HepG2 (cell line): ENCODE measurements around the gene ANKK1. TPM values are rescaled to one million over a fixed set of nuclear protein-coding genes. Genes with fewer than 3 reads are reported as not detected.

Source experiments
- ATAC-seq: fragments of 200-7000 bp; cut with Tn5 transposase; 3 replicates; pipeline ENCODE4 v1.9.1; 2020; ENCODE audit warnings: mild to moderate bottlenecking, moderate library complexity
- BruUV-seq: library from RNA; stranded (reverse); fragments of 400-500 nt; replicated peaks from 2 replicates; lab custom pipeline; 2021; lab: Mats Ljungman, UMichigan
- CTCF ChIA-PET: fragments of 300-600 bp; formaldehyde crosslinking; extraction: SDS; loops from one replicate; lab custom pipeline; 2021; ENCODE audit warnings: low total read pairs, inconsistent platforms, low intra/inter-chr PET ratio; lab: Yijun Ruan, JAX
- POLR2A ChIA-PET: fragments of 350-600 bp; sonication (Branson Sonifier 250); formaldehyde crosslinking; loops from one replicate; lab custom pipeline; 2020; ENCODE audit warnings: antibody characterized with exemption, inconsistent platforms; lab: Yijun Ruan, JAX
- DNase-seq: peaks from one replicate; pipeline ENCODE4 v3.0.0-alpha.2; 2015; ENCODE audit warnings: low spot score
- FAIRE-seq: peaks from 3 replicates; lab custom pipeline; 2011; peaks lifted over from hg19 to GRCh38; lab: Jason Lieb, UNC
- H2AFZ ChIP-seq: one replicate; pipeline ENCODE4 v1.6.1; 2011; ENCODE audit warnings: low read length, inconsistent platforms
- H3K27ac ChIP-seq: fragments of 300-600 bp; 3 replicates; pipeline ENCODE4 v1.8.0; 2011; ENCODE audit warnings: mixed run types, mild to moderate bottlenecking, mixed read lengths, low read length, inconsistent platforms; ENCODE audit not compliant: insufficient read depth; ENCODE audit errors: extremely low read length
- H3K27me3 ChIP-seq, 2 experiments: fragments of 200-600 bp in 1 of 2; 2 replicates in 1 of 2; 3 replicates in 1 of 2; pipeline versions ENCODE4 v1.6.0 to v1.8.0; 2011; ENCODE audit warnings: low read length in 2 of 2, mild to moderate bottlenecking in 2 of 2, moderate library complexity in 2 of 2, inconsistent platforms in 1 of 2; ENCODE audit not compliant: insufficient read depth in 2 of 2, control insufficient read depth in 1 of 2
- H3K36me3 ChIP-seq, 2 experiments: fragments of 200-600 bp in 1 of 2; replicated peaks in 1 of 2; 2 replicates in 1 of 2; 3 replicates in 1 of 2; pipeline versions ENCODE4 v1.5.1 to v1.8.0; 2011; ENCODE audit warnings: low read length in 2 of 2, inconsistent platforms in 1 of 2; ENCODE audit not compliant: insufficient read depth in 2 of 2, control insufficient read depth in 1 of 2
- H3K4me1 ChIP-seq: 2 replicates; pipeline ENCODE4 v1.5.1; 2012; ENCODE audit warnings: low read length, inconsistent platforms; ENCODE audit not compliant: insufficient read depth
- H3K4me2 ChIP-seq: 2 replicates; pipeline ENCODE4 v1.6.0; 2011; ENCODE audit warnings: low read depth, low read length, inconsistent platforms
- H3K4me3 ChIP-seq, 3 experiments: fragments of 200-600 bp in 1 of 3; sonication (generic), shearing (Covaris generic) in 1 of 3; replicated peaks in 1 of 3; 2 replicates each; pipeline ENCODE4 v1.5.1; 2011 to 2016; ENCODE audit warnings: low read length in 3 of 3, inconsistent platforms in 2 of 3, low read depth in 2 of 3, mild to moderate bottlenecking in 2 of 3, control low read depth in 1 of 3, mixed read lengths in 1 of 3; ENCODE audit not compliant: insufficient read depth in 1 of 3
- H3K79me2 ChIP-seq: one replicate; pipeline ENCODE4 v1.6.1; 2011; ENCODE audit warnings: low read length, inconsistent platforms; ENCODE audit not compliant: insufficient read depth
- H3K9ac ChIP-seq: 2 replicates; pipeline ENCODE4 v1.6.0; 2011; ENCODE audit warnings: mild to moderate bottlenecking, low read depth, low read length, inconsistent platforms; ENCODE audit not compliant: insufficient read depth
- H3K9me3 ChIP-seq: 2 replicates; pipeline ENCODE4 v1.5.1; 2012; ENCODE audit warnings: mild to moderate bottlenecking, low read length
- H4K20me1 ChIP-seq: 2 replicates; pipeline ENCODE4 v1.6.0; 2011; ENCODE audit warnings: inconsistent platforms, mild to moderate bottlenecking, low read length, moderate library complexity; ENCODE audit not compliant: insufficient read depth
- GABPB1 ChIP-seq: IDR thresholded peaks from 2 replicates; pipeline ENCODE4 v1.6.1; 2016; ENCODE audit warnings: mild to moderate bottlenecking, missing genetic modification reagents, moderate library complexity, missing compliant biosample characterization
- HMG20A ChIP-seq: IDR thresholded peaks from 2 replicates; pipeline ENCODE4 v1.6.1; 2016; ENCODE audit warnings: borderline replicate concordance
- IKZF4 ChIP-seq: sonication (generic); formaldehyde crosslinking; IDR thresholded peaks from 2 replicates; pipeline ENCODE4 v1.5.1; 2020; ENCODE audit warnings: borderline replicate concordance, mild to moderate bottlenecking, low read depth, missing genetic modification reagents; ENCODE audit errors: not compliant biosample characterization
- PLSCR1 ChIP-seq: sonication (generic); formaldehyde crosslinking; IDR thresholded peaks from 2 replicates; pipeline ENCODE4 v1.5.0; 2020; ENCODE audit warnings: missing genetic modification reagents, mild to moderate bottlenecking, borderline replicate concordance
- TRIM22 ChIP-seq: fragments of 450-650 bp; IDR thresholded peaks from 2 replicates; pipeline ENCODE4 v1.6.1; 2017
- WGBS: methylation state at CpG from one replicate; pipeline ENCODE4 v1.1.6; 2017; ENCODE audit warnings: low lambda C conversion rate; 5-methylcytosine and 5-hydroxymethylcytosine counted together
- in situ Hi-C: cut with HindIII; loops from 2 replicates; pipeline ENCODE4 v1.10.0; 2017; ENCODE audit warnings: low pct_unique_long_range_greater_than_20kb; ENCODE audit not compliant: extremely low pct_ligation_motif_present
- intact Hi-C: fragments of 100-400 bp; cut with micrococcal nuclease; formaldehyde crosslinking; loops from one replicate; pipeline ENCODE4 v1.10.0; 2022; ENCODE audit not compliant: unreplicated experiment
- polyA plus RNA-seq, 8 experiments: library from polyadenylated mRNA; depleted of rRNA in 3 of 8; stranded (reverse) in 7 of 8; unstranded in 1 of 8; fragments of >200 nt; fragmentation: Illumina TruSeq in 4 of 8; extraction: Trizol in 4 of 8; gene quantifications; 2 replicates each; pipeline versions ENCODE4 v1.2.1 to v1.2.3, GENCODE V29; 2011 to 2016; ENCODE audit warnings: low read depth in 4 of 8, missing spikeins in 1 of 8, mixed read lengths in 1 of 8; ENCODE audit not compliant: insufficient read depth in 1 of 8
- total RNA-seq, 5 experiments: library from RNA; depleted of rRNA; stranded (reverse); fragments of >200 nt; fragmentation: Illumina TruSeq; extraction: Trizol; gene quantifications; 2 replicates each; pipeline ENCODE4 v1.2.3, GENCODE V29; 2016; ENCODE audit warnings: low read depth in 1 of 5
- TF ChIP-seq, protein P1 (sequence below): sonication (generic); formaldehyde crosslinking; IDR thresholded peaks from 2 replicates; pipeline ENCODE4 v1.4.0; 2020; ENCODE audit warnings: missing genetic modification reagents; ENCODE audit errors: not compliant biosample characterization
- TF ChIP-seq, protein P2 (sequence below): sonication (generic); formaldehyde crosslinking; IDR thresholded peaks from 2 replicates; pipeline ENCODE4 v1.8.0; 2022; ENCODE audit warnings: missing genetic modification reagents, mild to moderate bottlenecking, moderate library complexity, borderline replicate concordance
- TF ChIP-seq, protein P3 (sequence below): sonication (generic); formaldehyde crosslinking; IDR thresholded peaks from 2 replicates; pipeline ENCODE4 v1.4.0; 2020; ENCODE audit warnings: mild to moderate bottlenecking, missing genetic modification reagents

The ANKK1 gene
- total and polyA plus RNA-seq, 2 of the 13 experiments (the other 11 are each of a cell fraction or from before 2014, with no cell fraction given), result 0.04 to 0.22 TPM

GRCh38 chr11:113436672-113437252, 49.2 kb downstream of the ANKK1 start (continued):
- TF ChIP-seq HMG20A (CRISPR knock-in tag) (no peak), TRIM22 (no peak), PLSCR1 (no peak), GABPB1 (no peak)
- TF ChIP-seq, protein P1, sequence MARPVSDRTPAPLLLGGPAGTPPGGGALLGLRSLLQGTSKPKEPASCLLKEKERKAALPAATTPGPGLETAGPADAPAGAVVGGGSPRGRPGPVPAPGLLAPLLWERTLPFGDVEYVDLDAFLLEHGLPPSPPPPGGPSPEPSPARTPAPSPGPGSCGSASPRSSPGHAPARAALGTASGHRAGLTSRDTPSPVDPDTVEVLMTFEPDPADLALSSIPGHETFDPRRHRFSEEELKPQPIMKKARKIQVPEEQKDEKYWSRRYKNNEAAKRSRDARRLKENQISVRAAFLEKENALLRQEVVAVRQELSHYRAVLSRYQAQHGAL (CRISPR knock-in tag), result no peak

DNA sequence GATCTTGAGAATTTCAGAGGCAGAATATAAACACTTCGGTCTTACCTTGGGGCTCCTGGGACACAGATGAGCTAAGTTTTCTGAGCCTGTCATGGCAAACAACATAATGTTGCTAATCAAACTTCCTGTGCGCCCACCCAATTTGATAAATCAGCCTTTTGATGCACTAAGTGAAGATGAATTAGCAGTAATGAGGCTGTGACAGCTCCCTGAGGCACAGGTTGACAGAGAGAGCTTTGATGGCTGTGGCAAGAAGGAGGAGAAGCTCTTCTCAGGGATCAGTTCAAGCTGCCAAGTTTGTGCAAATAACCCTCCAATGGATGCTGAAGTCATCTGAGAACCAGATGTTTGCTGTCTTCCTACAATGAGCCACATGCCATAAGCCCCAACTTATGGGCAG, 53.2 kb downstream of the ANKK1 start:
- intact Hi-C loops, result no loop called here
- no TSS peak for BruUV-seq
- Histone ChIP-seq H3K9ac (no peak overlapping the region), H3K4me1 (no peaks in the 10 kb centered on the region), H3K4me3 (no peak overlapping the region), H2AFZ (no peak overlapping the region), H3K4me2 (no peak overlapping the region), H3K27ac (no peak overlapping the region), H3K36me3 (no peaks in the 10 kb centered on the region), H4K20me1 (no peaks in the 10 kb centered on the region), H3K27me3 (0 out of 5 replicates have a peak, but pooled peaks cover 3 to 13% of the 10 kb centered on the region in 2 experiments), H3K79me2 (no peaks in the 10 kb centered on the region), H3K9me3 (no peaks in the 10 kb centered on the region)
- no peak for FAIRE-seq
- in situ Hi-C loops, result no loop called here
- no peak for ATAC-seq
- CTCF ChIA-PET, result no interaction called here
- POLR2A ChIA-PET, result no interaction called here
- WGBS, result 0% methylated on average over 1 of the region's 2 CpGs
- no peak for DNase-seq
- TF ChIP-seq IKZF4 (CRISPR knock-in tag), result no peak
- TF ChIP-seq, protein P2, sequence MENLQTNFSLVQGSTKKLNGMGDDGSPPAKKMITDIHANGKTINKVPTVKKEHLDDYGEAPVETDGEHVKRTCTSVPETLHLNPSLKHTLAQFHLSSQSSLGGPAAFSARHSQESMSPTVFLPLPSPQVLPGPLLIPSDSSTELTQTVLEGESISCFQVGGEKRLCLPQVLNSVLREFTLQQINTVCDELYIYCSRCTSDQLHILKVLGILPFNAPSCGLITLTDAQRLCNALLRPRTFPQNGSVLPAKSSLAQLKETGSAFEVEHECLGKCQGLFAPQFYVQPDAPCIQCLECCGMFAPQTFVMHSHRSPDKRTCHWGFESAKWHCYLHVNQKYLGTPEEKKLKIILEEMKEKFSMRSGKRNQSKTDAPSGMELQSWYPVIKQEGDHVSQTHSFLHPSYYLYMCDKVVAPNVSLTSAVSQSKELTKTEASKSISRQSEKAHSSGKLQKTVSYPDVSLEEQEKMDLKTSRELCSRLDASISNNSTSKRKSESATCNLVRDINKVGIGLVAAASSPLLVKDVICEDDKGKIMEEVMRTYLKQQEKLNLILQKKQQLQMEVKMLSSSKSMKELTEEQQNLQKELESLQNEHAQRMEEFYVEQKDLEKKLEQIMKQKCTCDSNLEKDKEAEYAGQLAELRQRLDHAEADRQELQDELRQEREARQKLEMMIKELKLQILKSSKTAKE (CRISPR knock-in tag), result no peak
- TF ChIP-seq, protein P3, sequence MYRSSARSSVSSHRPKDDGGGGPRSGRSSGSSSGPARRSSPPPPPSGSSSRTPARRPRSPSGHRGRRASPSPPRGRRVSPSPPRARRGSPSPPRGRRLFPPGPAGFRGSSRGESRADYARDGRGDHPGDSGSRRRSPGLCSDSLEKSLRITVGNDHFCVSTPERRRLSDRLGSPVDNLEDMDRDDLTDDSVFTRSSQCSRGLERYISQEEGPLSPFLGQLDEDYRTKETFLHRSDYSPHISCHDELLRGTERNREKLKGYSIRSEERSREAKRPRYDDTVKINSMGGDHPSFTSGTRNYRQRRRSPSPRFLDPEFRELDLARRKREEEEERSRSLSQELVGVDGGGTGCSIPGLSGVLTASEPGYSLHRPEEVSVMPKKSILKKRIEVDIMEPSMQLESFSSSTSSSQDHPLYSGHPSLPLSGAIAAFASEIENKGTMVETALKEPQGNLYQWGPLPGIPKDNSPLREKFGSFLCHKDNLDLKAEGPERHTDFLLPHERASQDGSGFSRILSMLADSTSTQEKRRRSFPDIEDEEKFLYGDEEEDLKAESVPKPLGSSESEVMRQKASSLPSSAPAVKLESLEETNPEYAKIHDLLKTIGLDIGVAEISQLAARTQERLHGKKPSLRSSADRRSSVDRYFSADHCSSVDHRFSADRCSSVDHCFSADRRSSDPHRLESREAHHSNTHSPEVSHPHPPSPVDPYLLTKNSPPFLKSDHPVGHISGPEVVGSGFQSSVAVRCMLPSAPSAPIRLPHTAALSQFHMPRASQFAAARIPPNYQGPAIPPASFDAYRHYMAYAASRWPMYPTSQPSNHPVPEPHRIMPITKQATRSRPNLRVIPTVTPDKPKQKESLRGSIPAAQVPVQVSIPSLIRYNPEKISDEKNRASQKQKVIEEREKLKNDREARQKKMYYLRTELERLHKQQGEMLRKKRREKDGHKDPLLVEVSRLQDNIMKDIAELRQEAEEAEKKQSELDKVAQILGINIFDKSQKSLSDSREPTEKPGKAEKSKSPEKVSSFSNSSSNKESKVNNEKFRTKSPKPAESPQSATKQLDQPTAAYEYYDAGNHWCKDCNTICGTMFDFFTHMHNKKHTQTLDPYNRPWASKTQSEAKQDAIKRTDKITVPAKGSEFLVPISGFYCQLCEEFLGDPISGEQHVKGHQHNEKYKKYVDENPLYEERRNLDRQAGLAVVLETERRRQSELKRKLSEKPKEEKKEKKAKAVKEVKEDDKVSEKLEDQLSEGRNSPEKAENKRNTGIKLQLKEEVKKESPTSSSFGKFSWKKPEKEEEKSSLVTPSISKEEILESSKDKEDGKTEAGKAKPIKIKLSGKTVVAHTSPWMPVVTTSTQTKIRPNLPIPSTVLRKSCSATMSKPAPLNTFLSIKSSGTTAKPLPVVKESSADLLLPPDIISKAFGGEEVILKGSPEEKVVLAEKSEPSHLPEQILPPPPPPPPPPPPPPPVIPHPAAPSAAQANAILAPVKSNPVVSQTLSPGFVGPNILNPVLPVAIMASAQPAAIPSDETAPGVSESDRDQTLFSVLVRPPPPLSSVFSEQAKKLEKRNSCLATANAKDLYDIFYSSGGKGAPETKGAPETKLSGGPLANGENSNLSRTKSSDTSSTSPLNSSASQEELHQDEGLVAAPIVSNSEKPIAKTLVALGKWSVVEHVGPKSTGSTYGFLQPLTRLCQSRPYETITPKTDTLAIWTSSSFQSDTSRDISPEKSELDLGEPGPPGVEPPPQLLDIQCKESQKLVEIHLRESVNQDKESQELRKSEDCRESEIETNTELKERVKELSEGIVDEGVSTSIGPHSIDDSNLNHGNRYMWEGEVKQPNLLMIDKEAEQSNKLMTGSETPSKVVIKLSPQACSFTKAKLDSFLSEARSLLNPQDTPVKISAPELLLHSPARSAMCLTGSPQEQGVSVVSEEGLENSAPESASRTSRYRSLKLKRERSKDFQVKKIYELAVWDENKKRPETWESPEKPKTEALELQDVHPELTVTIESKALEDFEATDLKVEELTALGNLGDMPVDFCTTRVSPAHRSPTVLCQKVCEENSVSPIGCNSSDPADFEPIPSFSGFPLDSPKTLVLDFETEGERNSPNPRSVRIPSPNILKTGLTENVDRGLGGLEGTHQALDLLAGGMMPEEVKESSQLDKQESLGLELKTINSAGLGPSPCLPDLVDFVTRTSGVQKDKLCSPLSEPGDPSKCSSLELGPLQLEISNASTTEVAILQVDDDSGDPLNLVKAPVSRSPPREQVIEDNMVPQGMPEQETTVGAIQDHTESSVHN (CRISPR knock-in tag), result no peak
